H1 (cell line): ENCODE results near the gene ZNF213. TPM values are rescaled to one million over a fixed set of nuclear protein-coding genes. Genes with fewer than 3 reads are reported as not detected.

ENCODE experiments used
- KDM4A ChIP-seq: IDR thresholded peaks from one replicate; pipeline ENCODE4 v1.7.1; 2012; ENCODE audit warnings: low read depth, mild to moderate bottlenecking, moderate library complexity, low read length, inconsistent platforms; ENCODE audit not compliant: severe bottlenecking
- polyA plus RNA-seq, 7 experiments: library from polyadenylated mRNA; depleted of rRNA in 3 of 7; stranded (reverse) in 5 of 7; unstranded in 2 of 7; fragments of >200 nt in 5 of 7; fragments of 200-250 nt in 2 of 7; gene quantifications; 1 replicate in 5 of 7; 2 replicates in 1 of 7; 4 replicates in 1 of 7; pipeline versions ENCODE4 v1.2.1 to v1.2.3, GENCODE V29; 2011 to 2013; ENCODE audit warnings: missing spikeins in 2 of 7, mixed read lengths in 2 of 7
- total RNA-seq: library from RNA; stranded (reverse); fragmentation: NEBNext Ultra II Directional; extraction: Animal tissue kit (Norgen Biotek cat#: 25700); gene quantifications from 2 replicates; pipeline ENCODE4 v1.2.1, GENCODE V29; 2021

ZNF213 gene
- total and polyA plus RNA-seq, 2 of the 8 experiments (the other 6 are each of a cell fraction or from before 2014, with no cell fraction given), result 1.6 to 6.9 TPM

DNA sequence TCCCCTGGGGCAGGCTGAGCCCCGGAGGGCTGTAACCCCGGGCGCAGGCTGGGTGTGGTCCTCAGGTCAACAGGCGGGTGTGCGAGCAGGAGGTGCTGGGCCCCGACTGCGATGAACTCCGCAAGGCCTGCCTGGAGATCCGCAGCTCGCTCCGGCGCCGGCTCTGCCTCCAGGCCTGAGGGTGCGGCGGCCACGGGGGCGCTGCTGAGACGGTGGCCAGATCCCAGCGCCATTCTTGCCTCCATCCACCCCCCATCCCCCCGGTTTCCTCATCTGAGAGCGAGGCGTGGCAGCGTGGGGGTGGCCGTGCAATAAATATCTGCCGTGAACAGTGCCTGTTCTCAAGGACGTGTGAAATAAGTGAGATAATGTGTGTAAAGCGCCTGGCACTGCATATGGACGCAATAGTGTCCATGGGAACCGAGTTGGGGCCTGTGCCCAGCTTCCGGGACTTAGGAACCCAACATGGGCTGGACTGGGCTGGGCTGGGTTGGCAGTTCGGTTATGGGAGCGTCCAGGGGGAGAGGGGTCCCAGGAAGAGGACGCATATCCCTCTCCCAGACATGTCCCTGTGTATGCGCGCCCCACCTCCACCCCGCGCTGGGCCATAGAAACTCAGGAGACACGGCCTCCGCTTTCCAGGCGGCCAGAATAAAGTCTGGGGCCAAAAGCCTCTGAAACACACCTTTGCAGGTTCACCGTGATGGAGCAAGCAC lies 15.0 kb downstream of the ZNF213 start (continued):
- peak; percentile 80 for TF ChIP-seq KDM4A
